ENCODE data around the gene LMBRD2. TPM values are rescaled to one million over a fixed set of nuclear protein-coding genes. Genes with fewer than 3 reads are reported as not detected.
"Not testable (repeated sequence)": the region's sequence is repeated elsewhere in the genome, so short reads cannot be mapped to it uniquely, and the experiment has no call there.

Gene LMBRD2
- total and polyA plus RNA-seq, 2 donors (not counting 3 experiments of a cell fraction or from before 2014, with no cell fraction given): 1.2 to 5.2 TPM

DNA sequence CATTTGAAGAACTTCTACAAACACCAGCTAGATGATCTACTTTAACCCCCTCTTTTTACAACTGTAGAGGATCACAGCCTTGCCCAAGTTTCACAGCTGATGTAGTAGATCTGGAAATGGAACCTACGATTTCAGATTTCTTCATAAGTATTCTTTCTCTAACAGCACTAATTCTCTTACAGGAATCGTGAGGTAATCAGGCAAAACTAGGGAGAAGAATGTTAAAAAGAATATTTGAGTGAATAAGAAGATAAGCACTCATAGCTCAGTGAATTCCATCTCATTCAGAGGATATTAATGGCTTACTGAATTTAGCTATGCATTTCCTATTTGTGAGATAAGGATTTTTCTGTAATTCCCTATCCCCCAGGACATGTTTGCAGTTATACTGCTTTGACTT, 47.9 kb upstream of the LMBRD2 start:
- no peak for TF ChIP-seq POLR2AphosphoS5 (IDR thresholded peaks at IDR 0.05; ENCODE audit: insufficient read depth, low read depth, low read length)
- no peak for TF ChIP-seq MAX (IDR thresholded peaks at IDR 0.05; ENCODE audit: insufficient read depth, insufficient read length)
- no peak for TF ChIP-seq FOS (IDR thresholded peaks at IDR 0.05; ENCODE audit: borderline replicate concordance, insufficient read depth, low read length)
- TF ChIP-seq JUN (IDR thresholded peaks at IDR 0.05; ENCODE audit: borderline replicate concordance, insufficient read depth, insufficient read length, low read depth): no peak
- CTCF ChIA-PET: interaction anchor here (1.4 to 4.0 kb wide), 2 partner anchors 21 to 41 kb away, joined by 4 to 21 read pairs; no protein-coding TSS in a partner anchor
- dilution Hi-C loops (cut with MboI; ENCODE audit: extremely low pct_ligation_motif_present, low sequenced_read_pairs): no loop called here
- Histone ChIP-seq H3K27ac (ENCODE audit: insufficient read depth, low read depth, low read length) (no peak overlapping the region), H3K4me1 (ENCODE audit: control insufficient read depth, extremely low read depth, insufficient read depth, low read length) (peaks cover 12% of the 10 kb centered on the region), H4K20me1 (replicated peaks; ENCODE audit: control insufficient read depth, extremely low read depth, insufficient read depth, low read length) (no peaks in the 10 kb centered on the region), H3K4me2 (ENCODE audit: insufficient read depth, low read length) (no peak overlapping the region), H3K9me1 (replicated peaks; ENCODE audit: control insufficient read depth, extremely low read depth, insufficient read depth, low read length) (no peaks in the 10 kb centered on the region), H2AFZ (ENCODE audit: low read depth, low read length) (no peak overlapping the region), H3K4me3 (replicated peaks in 1 of 3; ENCODE audit: insufficient read depth in 1 of 3, low read depth in 1 of 3, low read length in 3 of 3) (no peak overlapping the region), H3K36me3 (ENCODE audit: control insufficient read depth in 2 of 2, extremely low read depth in 1 of 2, insufficient read depth in 2 of 2, low read length in 2 of 2) (peaks cover 0 to 9% of the 10 kb centered on the region in 2 experiments), H3K27me3 (ENCODE audit: control insufficient read depth in 2 of 2, insufficient read depth in 2 of 2, low read length in 2 of 2) (no peaks in the 10 kb centered on the region), H3K9ac (replicated peaks; ENCODE audit: extremely low read depth, insufficient read depth, low read length) (no peak overlapping the region), H3K79me2 (ENCODE audit: control insufficient read depth, insufficient read depth, low read length) (no peaks in the 10 kb centered on the region), H3K9me3 (replicated peaks; ENCODE audit: control insufficient read depth, insufficient read depth, low read length) (no peaks in the 10 kb centered on the region)
- FAIRE-seq: no peak
- intact Hi-C loops (cut with micrococcal nuclease): no loop called here
- no TSS peak for BruUV-seq (replicated peaks)
- DNase-seq (ENCODE audit: low read depth, low spot score): no peak
- POLR2A ChIA-PET: no interaction called here

- H3K36me3 ChIP-seq (ENCODE audit: control insufficient read depth in 2 of 2, extremely low read depth in 1 of 2, insufficient read depth in 2 of 2, low read length in 2 of 2); H3K79me2 ChIP-seq (ENCODE audit: control insufficient read depth, insufficient read depth, low read length); DNase-seq (ENCODE audit: low read depth, low spot score); BruUV-seq (replicated peaks); H3K9me1 ChIP-seq (replicated peaks; ENCODE audit: control insufficient read depth, extremely low read depth, insufficient read depth, low read length); FAIRE-seq; intact Hi-C loops (cut with micrococcal nuclease); H3K4me3 ChIP-seq (replicated peaks in 1 of 3; ENCODE audit: insufficient read depth in 1 of 3, low read depth in 1 of 3, low read length in 3 of 3); H4K20me1 ChIP-seq (replicated peaks; ENCODE audit: control insufficient read depth, extremely low read depth, insufficient read depth, low read length); H3K4me2 ChIP-seq (ENCODE audit: insufficient read depth, low read length); H3K9me3 ChIP-seq (replicated peaks; ENCODE audit: control insufficient read depth, insufficient read depth, low read length); H3K27ac ChIP-seq (ENCODE audit: insufficient read depth, low read depth, low read length); H3K9ac ChIP-seq (replicated peaks; ENCODE audit: extremely low read depth, insufficient read depth, low read length); H3K27me3 ChIP-seq (ENCODE audit: control insufficient read depth in 2 of 2, insufficient read depth in 2 of 2, low read length in 2 of 2); POLR2A ChIA-PET; H2AFZ ChIP-seq (ENCODE audit: low read depth, low read length); dilution Hi-C loops (cut with MboI; ENCODE audit: extremely low pct_ligation_motif_present, low sequenced_read_pairs): not testable (repeated sequence)
- peaks cover 12% of the 10 kb centered on the region for H3K4me1 ChIP-seq (ENCODE audit: control insufficient read depth, extremely low read depth, insufficient read depth, low read length)
- CTCF ChIA-PET: interaction anchor here (1.4 to 4.0 kb wide), 2 partner anchors 20 to 42 kb away, joined by 4 to 21 read pairs; no protein-coding TSS in a partner anchor
These were observed 47.1 kb upstream of the LMBRD2 start for GRCh38 chr5:36198783-36199182.

Measured in endothelial cell of umbilical vein (primary cell).